ENCODE measurements around the gene NTRK3.

NTRK3 gene

GRCh38 chr15:88031461-88031860 is 225.1 kb downstream of the NTRK3 start:
- TF ChIP-seq GATA3 (IDR thresholded peaks at IDR 0.05; ENCODE audit: low read depth, low read length) (no peak), GATA2 (IDR thresholded peaks at IDR 0.05; ENCODE audit: low read depth, low read length) (no peak)

- TF ChIP-seq GATA2 (IDR thresholded peaks at IDR 0.05; ENCODE audit: low read depth, low read length): no peak
- TF ChIP-seq GATA3 (IDR thresholded peaks at IDR 0.05; ENCODE audit: low read depth, low read length): no peak
Measured at GRCh38 chr15:88029696-88030095, 226.8 kb downstream of the NTRK3 start.

GRCh38 chr15:88028024-88028423 is 228.5 kb downstream of the NTRK3 start:
- no peak for TF ChIP-seq GATA3 (IDR thresholded peaks at IDR 0.05; ENCODE audit: low read depth, low read length)
- no peak for TF ChIP-seq GATA2 (IDR thresholded peaks at IDR 0.05; ENCODE audit: low read depth, low read length)

GRCh38 chr15:88023914-88024313 is 232.6 kb downstream of the NTRK3 start:
- TF ChIP-seq GATA3 (IDR thresholded peaks at IDR 0.05; ENCODE audit: low read depth, low read length): no peak
- no peak for TF ChIP-seq GATA2 (IDR thresholded peaks at IDR 0.05; ENCODE audit: low read depth, low read length)

- TF ChIP-seq GATA2 (IDR thresholded peaks at IDR 0.05; ENCODE audit: low read depth, low read length): no peak
- TF ChIP-seq GATA3 (IDR thresholded peaks at IDR 0.05; ENCODE audit: low read depth, low read length): no peak
Measured at GRCh38 chr15:88022716-88023115, 233.8 kb downstream of the NTRK3 start.

GRCh38 chr15:88021601-88022000 is 234.9 kb downstream of the NTRK3 start:
- TF ChIP-seq GATA3 (IDR thresholded peaks at IDR 0.05; ENCODE audit: low read depth, low read length): no peak
- TF ChIP-seq GATA2 (IDR thresholded peaks at IDR 0.05; ENCODE audit: low read depth, low read length): no peak

GRCh38 chr15:88020806-88021205 is 235.7 kb downstream of the NTRK3 start:
- TF ChIP-seq GATA3 (IDR thresholded peaks at IDR 0.05; ENCODE audit: low read depth, low read length) (no peak), GATA2 (IDR thresholded peaks at IDR 0.05; ENCODE audit: low read depth, low read length) (no peak)

- no peak for TF ChIP-seq GATA3 (IDR thresholded peaks at IDR 0.05; ENCODE audit: low read depth, low read length)
- TF ChIP-seq GATA2 (IDR thresholded peaks at IDR 0.05; ENCODE audit: low read depth, low read length): no peak
Measured at GRCh38 chr15:88019656-88020055, 236.9 kb downstream of the NTRK3 start.

GRCh38 chr15:88018869-88019641 is 237.5 kb downstream of the NTRK3 start:
- TF ChIP-seq GATA2 (IDR thresholded peaks at IDR 0.05; ENCODE audit: low read depth, low read length): no peak
- no peak for TF ChIP-seq GATA3 (IDR thresholded peaks at IDR 0.05; ENCODE audit: low read depth, low read length)

- TF ChIP-seq GATA2 (IDR thresholded peaks at IDR 0.05; ENCODE audit: low read depth, low read length): no peak
- no peak for TF ChIP-seq GATA3 (IDR thresholded peaks at IDR 0.05; ENCODE audit: low read depth, low read length)
Measured at GRCh38 chr15:88017753-88018152, 238.8 kb downstream of the NTRK3 start.

GRCh38 chr15:88016406-88016805 is 240.1 kb downstream of the NTRK3 start:
- TF ChIP-seq GATA3 (IDR thresholded peaks at IDR 0.05; ENCODE audit: low read depth, low read length) (no peak), GATA2 (IDR thresholded peaks at IDR 0.05; ENCODE audit: low read depth, low read length) (no peak)

- TF ChIP-seq GATA2 (IDR thresholded peaks at IDR 0.05; ENCODE audit: low read depth, low read length): no peak
- no peak for TF ChIP-seq GATA3 (IDR thresholded peaks at IDR 0.05; ENCODE audit: low read depth, low read length)
Measured at GRCh38 chr15:88015228-88015860, 241.2 kb downstream of the NTRK3 start.

- TF ChIP-seq GATA2 (IDR thresholded peaks at IDR 0.05; ENCODE audit: low read depth, low read length): no peak
Measured at GRCh38 chr15:88014454-88015160, 241.9 kb downstream of the NTRK3 start.

GRCh38 chr15:88013111-88013510 is 243.4 kb downstream of the NTRK3 start:
- TF ChIP-seq GATA3 (IDR thresholded peaks at IDR 0.05; ENCODE audit: low read depth, low read length) (no peak), GATA2 (IDR thresholded peaks at IDR 0.05; ENCODE audit: low read depth, low read length) (no peak)

GRCh38 chr15:88012688-88013087 is 243.9 kb downstream of the NTRK3 start:
- TF ChIP-seq GATA3 (IDR thresholded peaks at IDR 0.05; ENCODE audit: low read depth, low read length) (no peak), GATA2 (IDR thresholded peaks at IDR 0.05; ENCODE audit: low read depth, low read length) (no peak)

Data from SH-SY5Y (cell line).